Neural progenitor cell (in vitro differentiated cells): ENCODE measurements around the gene MICA.

ENCODE experiments used
- EZH2 ChIP-seq: fragments of 200-600 bp; sonication (generic); IDR thresholded peaks from 2 replicates; pipeline ENCODE4 v1.6.1; 2017; ENCODE audit warnings: antibody characterized with exemption, mild to moderate bottlenecking, moderate library complexity
- TF ChIP-seq, protein P1 (sequence below): fragments of 200-600 bp; sonication (generic); IDR thresholded peaks from 2 replicates; pipeline ENCODE4 v1.5.1; 2017; ENCODE audit warnings: antibody characterized with exemption, mild to moderate bottlenecking

DNA sequence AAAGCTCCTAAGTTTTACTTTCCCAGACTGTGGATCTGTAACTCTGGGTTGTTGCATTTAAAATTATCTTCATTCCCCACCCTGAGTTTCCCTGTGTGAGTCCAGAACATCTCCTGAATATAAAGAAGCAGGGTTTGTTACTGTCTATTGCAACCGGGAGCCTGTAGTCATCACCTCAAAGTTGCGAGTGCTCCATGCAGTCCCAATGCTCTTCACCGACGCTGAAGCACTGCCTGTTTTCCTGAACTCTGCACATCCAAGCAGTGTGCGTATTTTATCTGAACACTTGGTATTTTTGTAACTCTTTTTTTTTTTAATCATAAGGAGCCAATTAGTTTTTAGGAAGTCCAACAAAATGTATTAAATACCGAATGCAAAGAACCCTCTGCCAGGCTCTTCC is 45.5 kb upstream of the MICA start:
- no peak for TF ChIP-seq EZH2
- TF ChIP-seq, protein P1, sequence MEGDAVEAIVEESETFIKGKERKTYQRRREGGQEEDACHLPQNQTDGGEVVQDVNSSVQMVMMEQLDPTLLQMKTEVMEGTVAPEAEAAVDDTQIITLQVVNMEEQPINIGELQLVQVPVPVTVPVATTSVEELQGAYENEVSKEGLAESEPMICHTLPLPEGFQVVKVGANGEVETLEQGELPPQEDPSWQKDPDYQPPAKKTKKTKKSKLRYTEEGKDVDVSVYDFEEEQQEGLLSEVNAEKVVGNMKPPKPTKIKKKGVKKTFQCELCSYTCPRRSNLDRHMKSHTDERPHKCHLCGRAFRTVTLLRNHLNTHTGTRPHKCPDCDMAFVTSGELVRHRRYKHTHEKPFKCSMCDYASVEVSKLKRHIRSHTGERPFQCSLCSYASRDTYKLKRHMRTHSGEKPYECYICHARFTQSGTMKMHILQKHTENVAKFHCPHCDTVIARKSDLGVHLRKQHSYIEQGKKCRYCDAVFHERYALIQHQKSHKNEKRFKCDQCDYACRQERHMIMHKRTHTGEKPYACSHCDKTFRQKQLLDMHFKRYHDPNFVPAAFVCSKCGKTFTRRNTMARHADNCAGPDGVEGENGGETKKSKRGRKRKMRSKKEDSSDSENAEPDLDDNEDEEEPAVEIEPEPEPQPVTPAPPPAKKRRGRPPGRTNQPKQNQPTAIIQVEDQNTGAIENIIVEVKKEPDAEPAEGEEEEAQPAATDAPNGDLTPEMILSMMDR: no peak
